K562 (cell line): ENCODE data around the gene CD2. TPM values are rescaled to one million over a fixed set of nuclear protein-coding genes. Genes with fewer than 3 reads are reported as not detected.

ENCODE experiments used
- NFATC3 ChIP-seq: fragments of 450-650 bp; IDR thresholded peaks from 2 replicates; pipeline ENCODE4 v1.6.1; 2017; ENCODE audit warnings: mild to moderate bottlenecking
- PHTF2 ChIP-seq: fragments of 250-450 bp; sonication (Bioruptor Pico); IDR thresholded peaks from 2 replicates; pipeline ENCODE4 v1.5.0; 2021; ENCODE audit warnings: mild to moderate bottlenecking
- POLR2H ChIP-seq: IDR thresholded peaks from 2 replicates; pipeline ENCODE4 v1.6.1; 2016; ENCODE audit warnings: missing genetic modification characterization, low read depth, mild to moderate bottlenecking, control low read depth, missing compliant biosample characterization, moderate library complexity
- TARDBP ChIP-seq: fragments of 450-650 bp; IDR thresholded peaks from 2 replicates; pipeline ENCODE4 v1.6.1; 2016
- ZKSCAN3 ChIP-seq: fragments of 250-450 bp; sonication (Bioruptor Pico); IDR thresholded peaks from 2 replicates; pipeline ENCODE4 v1.4.0; 2020
- polyA plus RNA-seq, 8 experiments: library from polyadenylated mRNA; depleted of rRNA in 4 of 8; stranded (reverse) in 5 of 8; unstranded in 3 of 8; fragments of >200 nt; fragmentation: Nextera tagmentation in 2 of 8; fragmentation: Illumina TruSeq in 1 of 8; extraction: Ambion mirVana in 2 of 8; extraction: Trizol in 1 of 8; gene quantifications; 2 replicates each; pipeline versions ENCODE4 v1.2.1 to v1.2.3, GENCODE V29; 2011 to 2014; ENCODE audit warnings: inconsistent platforms in 1 of 8, missing spikeins in 1 of 8
- total RNA-seq, 7 experiments: library from RNA; depleted of rRNA in 6 of 7; stranded (reverse); fragments of >200 nt in 6 of 7; fragmentation: Illumina TruSeq in 2 of 7; extraction: Trizol in 2 of 7; gene quantifications; 2 replicates each; pipeline versions ENCODE4 v1.2.1 to v1.2.3, GENCODE V29; 2011 to 2021; ENCODE audit warnings: low replicate concordance in 1 of 7
- TF ChIP-seq, protein P1 (sequence below), 2 experiments: fragments of 450-650 bp; formaldehyde crosslinking in 1 of 2; IDR thresholded peaks; 2 replicates each; pipeline versions ENCODE4 v1.4.0 to v1.6.1; 2014 to 2020; ENCODE audit warnings: mild to moderate bottlenecking in 2 of 2, borderline replicate concordance in 1 of 2, low read depth in 1 of 2
- TF ChIP-seq, protein P2 (sequence below), 2 experiments: fragments of 250-450 bp in 1 of 2; fragments of 450-650 bp in 1 of 2; sonication (Bioruptor Pico) in 1 of 2; IDR thresholded peaks; 2 replicates each; pipeline versions ENCODE4 v1.6.1 to v1.8.0; 2016 to 2021; ENCODE audit warnings: mild to moderate bottlenecking in 2 of 2, moderate library complexity in 2 of 2, missing compliant biosample characterization in 1 of 2, missing genetic modification characterization in 1 of 2

Gene CD2
- total and polyA plus RNA-seq, 9 of the 15 experiments (the other 6 are each of a cell fraction or from before 2014, with no cell fraction given) = 0.07 to 0.16 TPM; not detected in 7

GRCh38 chr1:116706841-116707240 is 47.4 kb upstream of the CD2 start (continued):
- TF ChIP-seq, protein P1, sequence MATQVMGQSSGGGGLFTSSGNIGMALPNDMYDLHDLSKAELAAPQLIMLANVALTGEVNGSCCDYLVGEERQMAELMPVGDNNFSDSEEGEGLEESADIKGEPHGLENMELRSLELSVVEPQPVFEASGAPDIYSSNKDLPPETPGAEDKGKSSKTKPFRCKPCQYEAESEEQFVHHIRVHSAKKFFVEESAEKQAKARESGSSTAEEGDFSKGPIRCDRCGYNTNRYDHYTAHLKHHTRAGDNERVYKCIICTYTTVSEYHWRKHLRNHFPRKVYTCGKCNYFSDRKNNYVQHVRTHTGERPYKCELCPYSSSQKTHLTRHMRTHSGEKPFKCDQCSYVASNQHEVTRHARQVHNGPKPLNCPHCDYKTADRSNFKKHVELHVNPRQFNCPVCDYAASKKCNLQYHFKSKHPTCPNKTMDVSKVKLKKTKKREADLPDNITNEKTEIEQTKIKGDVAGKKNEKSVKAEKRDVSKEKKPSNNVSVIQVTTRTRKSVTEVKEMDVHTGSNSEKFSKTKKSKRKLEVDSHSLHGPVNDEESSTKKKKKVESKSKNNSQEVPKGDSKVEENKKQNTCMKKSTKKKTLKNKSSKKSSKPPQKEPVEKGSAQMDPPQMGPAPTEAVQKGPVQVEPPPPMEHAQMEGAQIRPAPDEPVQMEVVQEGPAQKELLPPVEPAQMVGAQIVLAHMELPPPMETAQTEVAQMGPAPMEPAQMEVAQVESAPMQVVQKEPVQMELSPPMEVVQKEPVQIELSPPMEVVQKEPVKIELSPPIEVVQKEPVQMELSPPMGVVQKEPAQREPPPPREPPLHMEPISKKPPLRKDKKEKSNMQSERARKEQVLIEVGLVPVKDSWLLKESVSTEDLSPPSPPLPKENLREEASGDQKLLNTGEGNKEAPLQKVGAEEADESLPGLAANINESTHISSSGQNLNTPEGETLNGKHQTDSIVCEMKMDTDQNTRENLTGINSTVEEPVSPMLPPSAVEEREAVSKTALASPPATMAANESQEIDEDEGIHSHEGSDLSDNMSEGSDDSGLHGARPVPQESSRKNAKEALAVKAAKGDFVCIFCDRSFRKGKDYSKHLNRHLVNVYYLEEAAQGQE (IDR thresholded peaks at IDR 0.05; ENCODE audit: borderline replicate concordance) = no peak
- TF ChIP-seq, protein P1 (CRISPR knock-in tag; IDR thresholded peaks at IDR 0.05; ENCODE audit: low read depth) = no peak
- TF ChIP-seq TARDBP (no peak), POLR2H (tag) (no peak), ZKSCAN3 (CRISPR knock-in tag) (no peak), PHTF2 (CRISPR knock-in tag) (no peak), NFATC3 (no peak)
- TF ChIP-seq, protein P2, sequence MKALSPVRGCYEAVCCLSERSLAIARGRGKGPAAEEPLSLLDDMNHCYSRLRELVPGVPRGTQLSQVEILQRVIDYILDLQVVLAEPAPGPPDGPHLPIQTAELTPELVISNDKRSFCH (CRISPR knock-in tag; IDR thresholded peaks at IDR 0.05) = no peak
- TF ChIP-seq, protein P2 (tag; IDR thresholded peaks at IDR 0.05) = no peak
